A549 (cell line): ENCODE data around the gene TCHP. TPM values are rescaled to one million over a fixed set of nuclear protein-coding genes. Genes with fewer than 3 reads are reported as not detected.
A peak's percentile ranks its signal among the peaks of the same experiment; 100 is the strongest.

Experiments used
- ATAC-seq, 2 experiments: fragments of 200-7000 bp in 1 of 2; fragments of >200 bp in 1 of 2; cut with Nextera tagmentation in 1 of 2; cut with Tn5 transposase in 1 of 2; 3 replicates each; pipeline versions ENCODE4 v1.8.0 to v1.9.1; 2018 to 2020; ENCODE audit warnings: mild to moderate bottlenecking in 1 of 2, moderate library complexity in 1 of 2
- CTCF ChIA-PET: fragments of 300-600 bp; sonication (Branson Sonifier 250); formaldehyde crosslinking; extraction: SDS; loops from one replicate; lab custom pipeline; 2021; ENCODE audit warnings: antibody characterized with exemption, inconsistent platforms; lab: Yijun Ruan, JAX
- POLR2A ChIA-PET: fragments of 350-600 bp; formaldehyde crosslinking; extraction: SDS; loops from one replicate; lab custom pipeline; 2021; ENCODE audit warnings: antibody characterized with exemption, inconsistent platforms; lab: Yijun Ruan, JAX
- DNase-seq, 2 experiments: peaks; one replicate each; pipeline versions ENCODE4 v3.0.0 to v3.0.0-alpha.2; 2011 to 2016; ENCODE audit warnings: low read depth in 1 of 2, low spot score in 1 of 2
- FAIRE-seq: peaks from 2 replicates; lab custom pipeline; 2011; peaks lifted over from hg19 to GRCh38; lab: Jason Lieb, UNC
- H3K27ac ChIP-seq, 2 experiments: fragments of >200 bp; sonication (Bioruptor Twin); formaldehyde crosslinking; 3 replicates each; pipeline ENCODE4 v1.5.1; 2016 to 2017
- H3K4me1 ChIP-seq: fragments of >200 bp; sonication (Bioruptor Twin); formaldehyde crosslinking; 3 replicates; pipeline ENCODE4 v1.6.1; 2016
- H3K4me2 ChIP-seq: fragments of >200 bp; sonication (Bioruptor Twin); formaldehyde crosslinking; 3 replicates; pipeline ENCODE4 v1.6.1; 2016
- H3K4me3 ChIP-seq: fragments of >200 bp; sonication (Bioruptor Twin); formaldehyde crosslinking; 3 replicates; pipeline ENCODE4 v1.5.1; 2016
- H3K9me3 ChIP-seq: fragments of >200 bp; sonication (Bioruptor Twin); formaldehyde crosslinking; 3 replicates; pipeline ENCODE4 v1.6.1; 2016
- CBX2 ChIP-seq: fragments of 200-600 bp; sonication (generic); IDR thresholded peaks from 2 replicates; pipeline ENCODE4 v1.6.1; 2016; ENCODE audit warnings: low read depth, mild to moderate bottlenecking, borderline replicate concordance
- CBX8 ChIP-seq: fragments of 200-600 bp; sonication (generic); IDR thresholded peaks from 2 replicates; pipeline ENCODE4 v1.6.1; 2016
- CEBPB ChIP-seq, 2 experiments: fragments of >200 bp in 1 of 2; sonication (Bioruptor Twin) in 1 of 2; formaldehyde crosslinking in 1 of 2; IDR thresholded peaks; 2 replicates each; pipeline ENCODE4 v1.6.1; 2012 to 2016
- CHD4 ChIP-seq: fragments of 200-600 bp; sonication (generic); IDR thresholded peaks from 2 replicates; pipeline ENCODE4 v1.6.1; 2016; ENCODE audit warnings: antibody characterized with exemption, mild to moderate bottlenecking, borderline replicate concordance
- CTCF ChIP-seq: fragments of >200 bp; sonication (Bioruptor Twin); formaldehyde crosslinking; IDR thresholded peaks from 3 replicates; pipeline ENCODE4 v1.5.1; 2016
- E2F6 ChIP-seq: IDR thresholded peaks from 2 replicates; pipeline ENCODE4 v1.6.1; 2012; ENCODE audit warnings: low read depth, borderline replicate concordance
- EHF ChIP-seq: fragments of 250-450 bp; sonication (Bioruptor Pico); IDR thresholded peaks from 2 replicates; pipeline ENCODE4 v1.5.0; 2020; ENCODE audit warnings: mild to moderate bottlenecking
- FOSB ChIP-seq: fragments of 250-450 bp; sonication (Bioruptor Pico); IDR thresholded peaks from 2 replicates; pipeline ENCODE4 v1.5.0; 2020; ENCODE audit warnings: mild to moderate bottlenecking, moderate library complexity
- HDAC2 ChIP-seq: fragments of 200-600 bp; sonication (generic); IDR thresholded peaks from 2 replicates; pipeline ENCODE4 v1.6.1; 2016
- HMGXB4 ChIP-seq: fragments of 250-450 bp; sonication (Bioruptor Pico); IDR thresholded peaks from 2 replicates; pipeline ENCODE4 v1.5.0; 2021; ENCODE audit warnings: mild to moderate bottlenecking, moderate library complexity, borderline replicate concordance
- HOXB13 ChIP-seq: fragments of 250-450 bp; sonication (Bioruptor Pico); IDR thresholded peaks from 2 replicates; pipeline ENCODE4 v1.5.0; 2020; ENCODE audit warnings: low read depth, mild to moderate bottlenecking, moderate library complexity
- HOXB5 ChIP-seq: fragments of 250-450 bp; sonication (Bioruptor Pico); IDR thresholded peaks from 2 replicates; pipeline ENCODE4 v1.5.0; 2020; ENCODE audit warnings: mild to moderate bottlenecking, moderate library complexity
- JUN ChIP-seq, 2 experiments: fragments of >200 bp; sonication (Bioruptor Twin); formaldehyde crosslinking; IDR thresholded peaks; 2 replicates in 1 of 2; 3 replicates in 1 of 2; pipeline ENCODE4 v1.6.1; 2016 to 2017
- JUNB ChIP-seq: fragments of >200 bp; sonication (Bioruptor Twin); formaldehyde crosslinking; IDR thresholded peaks from 2 replicates; pipeline ENCODE4 v1.6.1; 2016
- MAZ ChIP-seq: fragments of 150-350 bp; IDR thresholded peaks from 2 replicates; pipeline ENCODE4 v1.6.1; 2014; ENCODE audit warnings: antibody characterized with exemption, low read depth, low read length, borderline replicate concordance
- MYC ChIP-seq: IDR thresholded peaks from 2 replicates; pipeline ENCODE4 v1.6.1; 2012; ENCODE audit warnings: mild to moderate bottlenecking, inconsistent platforms, low read length, improper control_type of control experiment, borderline replicate concordance
- NPAS2 ChIP-seq: fragments of 250-450 bp; sonication (Bioruptor Pico); IDR thresholded peaks from 2 replicates; pipeline ENCODE4 v1.8.0; 2022; ENCODE audit warnings: mild to moderate bottlenecking, moderate library complexity, borderline replicate concordance
- PHF8 ChIP-seq: fragments of 200-600 bp; sonication (generic); IDR thresholded peaks from 2 replicates; pipeline ENCODE4 v1.6.1; 2016; ENCODE audit warnings: low read depth, mild to moderate bottlenecking, antibody characterized with exemption, moderate library complexity, borderline replicate concordance
- POLR2AphosphoS2 ChIP-seq: conservative IDR thresholded peaks from 2 replicates; pipeline ENCODE4 v1.6.1; 2012; ENCODE audit warnings: low read length, improper control_type of control experiment, inconsistent platforms
- RARB ChIP-seq: fragments of 250-450 bp; sonication (Bioruptor Pico); IDR thresholded peaks from 2 replicates; pipeline ENCODE4 v1.8.0; 2021; ENCODE audit warnings: mild to moderate bottlenecking, moderate library complexity
- RCOR1 ChIP-seq: fragments of 150-350 bp; IDR thresholded peaks from 2 replicates; pipeline ENCODE4 v1.6.1; 2014; ENCODE audit warnings: antibody characterized with exemption, low read length, low read depth
- SMC3 ChIP-seq: fragments of >200 bp; sonication (Bioruptor Twin); formaldehyde crosslinking; IDR thresholded peaks from 3 replicates; pipeline ENCODE4 v1.6.1; 2018; ENCODE audit warnings: inconsistent platforms
- TFCP2L1 ChIP-seq: fragments of 250-450 bp; sonication (Bioruptor Pico); IDR thresholded peaks from 2 replicates; pipeline ENCODE4 v1.5.0; 2021; ENCODE audit warnings: mild to moderate bottlenecking
- ZFP36 ChIP-seq: fragments of 450-650 bp; IDR thresholded peaks from 2 replicates; pipeline ENCODE4 v1.6.1; 2014; ENCODE audit warnings: borderline replicate concordance; ENCODE audit not compliant: partially characterized antibody
- WGBS: methylation state at CpG from one replicate; pipeline ENCODE4 v1.1.6; 2017; ENCODE audit errors: missing lambda C conversion rate; 5-methylcytosine and 5-hydroxymethylcytosine counted together
- polyA plus RNA-seq, 4 experiments: library from polyadenylated mRNA; depleted of rRNA in 3 of 4; stranded (reverse); fragments of >200 nt; fragmentation: RNase III in 1 of 4; extraction: RNeasy Plus Mini Kit Qiagen cat#74134 plus additional on column Dnase treatment in 1 of 4; gene quantifications; 2 replicates in 3 of 4; 3 replicates in 1 of 4; pipeline ENCODE4 v1.2.3, GENCODE V29; 2011 to 2017

The TCHP gene
- polyA plus RNA-seq, 2 of the 4 experiments (the other 2 are of a cell fraction), result 18.4 to 33.4 TPM

GRCh38 chr12:109892165-109892715 lies 7.8 kb upstream of the TCHP start:
- no peak overlapping the region for H3K4me3 ChIP-seq
- ATAC-seq, result no peak
- ChIA-PET POLR2A (no interaction called here), CTCF (interaction anchor here (0.9 to 2.5 kb wide), 4 partner anchors 10 to 558 kb away, joined by 3 to 9 read pairs (median 4); partner anchors contain the start of gene ARPC3)
- H3K4me2 ChIP-seq, result no peak overlapping the region
- no peak for TF ChIP-seq CEBPB (IDR thresholded peaks at IDR 0.05)
- H3K4me1 ChIP-seq, result peaks cover 18% of the 10 kb centered on the region
- no peaks in the 10 kb centered on the region for H3K9me3 ChIP-seq
- H3K27ac ChIP-seq, result no peak overlapping the region
- 91% methylated on average over 1 of the region's 1 CpG for WGBS
- DNase-seq, result no peak
- no peak for FAIRE-seq

GRCh38 chr12:109892748-109893147 lies 7.3 kb upstream of the TCHP start:
- DNase-seq, result no peak
- FAIRE-seq, result no peak
- ChIA-PET CTCF (interaction anchor here (1.6 to 2.5 kb wide), 2 partner anchors 13 to 40 kb away, joined by 3 to 9 read pairs; no protein-coding TSS in a partner anchor), POLR2A (no interaction called here)
- H3K9me3 ChIP-seq, result no peaks in the 10 kb centered on the region
- TF ChIP-seq SMC3 (no peak), HMGXB4 (CRISPR knock-in tag) (no peak)
- no peak overlapping the region for H3K27ac ChIP-seq
- H3K4me2 ChIP-seq, result no peak overlapping the region
- 76% methylated on average over 4 of the region's 4 CpGs for WGBS
- H3K4me3 ChIP-seq, result no peak overlapping the region
- peaks cover 14% of the 10 kb centered on the region for H3K4me1 ChIP-seq
- no peak for ATAC-seq

GRCh38 chr12:109893261-109893995 lies 6.6 kb upstream of the TCHP start:
- no peak for TF ChIP-seq ZFP36
- TF ChIP-seq E2F6, result no peak
- no peak for TF ChIP-seq JUNB
- TF ChIP-seq NPAS2 (CRISPR knock-in tag), result no peak
- TF ChIP-seq HOXB13 (CRISPR knock-in tag), result no peak
- no peak for TF ChIP-seq MAZ
- TF ChIP-seq TFCP2L1 (CRISPR knock-in tag), result no peak
- no peak for TF ChIP-seq RARB (CRISPR knock-in tag)
- TF ChIP-seq, all 56 proteins: peak for 0
- H3K4me3 ChIP-seq, result no peak overlapping the region
- H3K4me2 ChIP-seq, result no peak overlapping the region
- CTCF ChIA-PET, result interaction anchor here (0.6 to 2.5 kb wide), 6 partner anchors 10 to 848 kb away, joined by 3 to 9 read pairs (median 3); no protein-coding TSS in a partner anchor
- POLR2A ChIA-PET, result no interaction called here
- no peaks in the 10 kb centered on the region for H3K9me3 ChIP-seq
- FAIRE-seq (no peak), ATAC-seq (no peak), DNase-seq (no peak)
- no peak overlapping the region for H3K27ac ChIP-seq
- 67% methylated on average over 7 of the region's 7 CpGs for WGBS
- H3K4me1 ChIP-seq, result peaks cover 7% of the 10 kb centered on the region

GRCh38 chr12:109894939-109895338 lies 5.1 kb upstream of the TCHP start:
- POLR2A ChIA-PET, result interaction anchor here (0.5 to 0.7 kb wide), 2 partner anchors 11 to 468 kb away, joined by 3 to 6 read pairs; no protein-coding TSS in a partner anchor
- H3K4me1 ChIP-seq, result peaks cover 5% of the 10 kb centered on the region; the same call in 1 of the 3 replicates
- WGBS, result 19% methylated on average over 4 of the region's 4 CpGs
- CTCF ChIA-PET, result interaction anchor here (0.6 to 1.6 kb wide), 7 partner anchors 9 to 706 kb away, joined by 3 to 6 read pairs (median 3); partner anchors contain the start of gene FAM216A
- no peaks in the 10 kb centered on the region for H3K9me3 ChIP-seq
- H3K4me3 ChIP-seq, result no peak overlapping the region
- ATAC-seq, result 0 out of 6 replicates have a peak, but pooled peaks of 1 of the 2 experiments have one; percentile 33
- no peak overlapping the region for H3K27ac ChIP-seq
- peak in 1 of 2 experiments; percentile 19 for DNase-seq
- TF ChIP-seq ZFP36, result no peak
- no peak for TF ChIP-seq MAZ
- no peak for TF ChIP-seq HDAC2
- no peak for TF ChIP-seq HOXB13 (CRISPR knock-in tag)
- no peak for TF ChIP-seq CBX2
- no peak for TF ChIP-seq TFCP2L1 (CRISPR knock-in tag)
- no peak for TF ChIP-seq CHD4
- no peak for TF ChIP-seq RCOR1
- no peak for TF ChIP-seq PHF8
- no peak for TF ChIP-seq FOSB
- TF ChIP-seq HOXB5 (CRISPR knock-in tag), result no peak
- TF ChIP-seq POLR2AphosphoS2, result no peak
- no peak for TF ChIP-seq CBX8
- no peak for TF ChIP-seq JUN (IDR thresholded peaks at IDR 0.05)
- no peak for TF ChIP-seq CTCF
- TF ChIP-seq EHF (CRISPR knock-in tag), result no peak
- no peak for TF ChIP-seq MYC
- FAIRE-seq, result no peak
- no peak overlapping the region for H3K4me2 ChIP-seq
